ENCODE data around the gene DNPH1. TPM values are rescaled to one million over a fixed set of nuclear protein-coding genes. Genes with fewer than 3 reads are reported as not detected.

The DNPH1 gene
- total and polyA plus RNA-seq, 2 experiments from 2014 or later: 29.2 to 50.0 TPM

DNA sequence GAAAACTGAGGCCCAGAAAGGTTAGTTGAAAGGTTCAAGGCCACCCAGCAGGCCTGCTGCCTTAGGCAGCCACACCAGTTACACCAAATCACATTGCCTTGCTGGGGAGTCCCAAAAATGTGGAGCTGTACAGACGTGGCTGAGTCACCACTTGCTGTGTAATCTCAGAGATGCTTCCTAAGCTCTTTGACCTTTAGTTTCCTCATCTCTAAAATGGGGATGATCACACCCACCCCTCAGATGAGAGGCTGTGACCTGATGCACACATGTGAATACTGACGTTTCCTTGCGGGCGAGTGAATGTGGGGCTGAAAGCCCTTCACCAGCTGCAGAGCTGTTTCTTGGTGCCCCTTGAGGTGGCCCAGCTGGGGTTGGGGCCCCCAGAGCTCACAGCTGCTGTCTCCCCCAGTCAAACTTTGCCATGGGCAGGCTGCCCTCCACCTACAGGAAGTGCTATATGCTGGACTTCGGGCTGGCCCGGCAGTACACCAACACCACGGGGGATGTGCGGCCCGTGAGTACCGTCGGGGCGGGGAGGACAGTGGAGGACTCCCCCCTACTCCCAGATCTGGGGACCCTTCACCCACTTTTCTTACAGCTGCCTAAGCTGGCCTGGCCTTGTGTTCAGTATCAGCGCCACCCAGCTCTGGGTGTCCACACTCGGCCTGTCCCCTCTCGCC lies 25.0 kb upstream of the DNPH1 start:
- Histone ChIP-seq H3K27ac (ENCODE audit: low read depth) (no peak overlapping the region), H3K9me2 (ENCODE audit: insufficient read depth) (no peaks in the 10 kb centered on the region), H2AFZ (no peak overlapping the region), H3K4me2 (no peak overlapping the region), H3F3A (replicated peaks; ENCODE audit: low read depth) (no peaks in the 10 kb centered on the region), H3K4me1 (ENCODE audit: insufficient read depth) (peaks cover 10% of the 10 kb centered on the region; the same call in 1 of the 2 replicates), H3K27me3 (ENCODE audit: insufficient read depth) (no peaks in the 10 kb centered on the region), H3K4me3 (no peak overlapping the region), H3K79me2 (replicated peaks; ENCODE audit: insufficient read depth) (no peaks in the 10 kb centered on the region), H4K20me1 (replicated peaks; ENCODE audit: insufficient read depth) (no peaks in the 10 kb centered on the region), H3K36me3 (ENCODE audit: insufficient read depth) (no peaks in the 10 kb centered on the region)
- Mint-ChIP-seq H3K27me3 (ENCODE audit: insufficient read depth, low read depth, poor library complexity) (peaks cover 23% of the 10 kb centered on the region), H3K4me3 (no peak overlapping the region), H3K9me3 (no peaks in the 10 kb centered on the region), H3K36me3 (ENCODE audit: low read depth) (no peaks in the 10 kb centered on the region), H3K27ac (no peak overlapping the region), H3K4me1 (peaks cover 23% of the 10 kb centered on the region)
- DNase-seq (ENCODE audit: low spot score): no peak
- no peak for TF ChIP-seq JUNB (IDR thresholded peaks at IDR 0.05; ENCODE audit: unreplicated experiment)
- TF ChIP-seq, protein P1, sequence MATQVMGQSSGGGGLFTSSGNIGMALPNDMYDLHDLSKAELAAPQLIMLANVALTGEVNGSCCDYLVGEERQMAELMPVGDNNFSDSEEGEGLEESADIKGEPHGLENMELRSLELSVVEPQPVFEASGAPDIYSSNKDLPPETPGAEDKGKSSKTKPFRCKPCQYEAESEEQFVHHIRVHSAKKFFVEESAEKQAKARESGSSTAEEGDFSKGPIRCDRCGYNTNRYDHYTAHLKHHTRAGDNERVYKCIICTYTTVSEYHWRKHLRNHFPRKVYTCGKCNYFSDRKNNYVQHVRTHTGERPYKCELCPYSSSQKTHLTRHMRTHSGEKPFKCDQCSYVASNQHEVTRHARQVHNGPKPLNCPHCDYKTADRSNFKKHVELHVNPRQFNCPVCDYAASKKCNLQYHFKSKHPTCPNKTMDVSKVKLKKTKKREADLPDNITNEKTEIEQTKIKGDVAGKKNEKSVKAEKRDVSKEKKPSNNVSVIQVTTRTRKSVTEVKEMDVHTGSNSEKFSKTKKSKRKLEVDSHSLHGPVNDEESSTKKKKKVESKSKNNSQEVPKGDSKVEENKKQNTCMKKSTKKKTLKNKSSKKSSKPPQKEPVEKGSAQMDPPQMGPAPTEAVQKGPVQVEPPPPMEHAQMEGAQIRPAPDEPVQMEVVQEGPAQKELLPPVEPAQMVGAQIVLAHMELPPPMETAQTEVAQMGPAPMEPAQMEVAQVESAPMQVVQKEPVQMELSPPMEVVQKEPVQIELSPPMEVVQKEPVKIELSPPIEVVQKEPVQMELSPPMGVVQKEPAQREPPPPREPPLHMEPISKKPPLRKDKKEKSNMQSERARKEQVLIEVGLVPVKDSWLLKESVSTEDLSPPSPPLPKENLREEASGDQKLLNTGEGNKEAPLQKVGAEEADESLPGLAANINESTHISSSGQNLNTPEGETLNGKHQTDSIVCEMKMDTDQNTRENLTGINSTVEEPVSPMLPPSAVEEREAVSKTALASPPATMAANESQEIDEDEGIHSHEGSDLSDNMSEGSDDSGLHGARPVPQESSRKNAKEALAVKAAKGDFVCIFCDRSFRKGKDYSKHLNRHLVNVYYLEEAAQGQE (IDR thresholded peaks at IDR 0.05; ENCODE audit: unreplicated experiment): no peak
- TF ChIP-seq, protein P2, sequence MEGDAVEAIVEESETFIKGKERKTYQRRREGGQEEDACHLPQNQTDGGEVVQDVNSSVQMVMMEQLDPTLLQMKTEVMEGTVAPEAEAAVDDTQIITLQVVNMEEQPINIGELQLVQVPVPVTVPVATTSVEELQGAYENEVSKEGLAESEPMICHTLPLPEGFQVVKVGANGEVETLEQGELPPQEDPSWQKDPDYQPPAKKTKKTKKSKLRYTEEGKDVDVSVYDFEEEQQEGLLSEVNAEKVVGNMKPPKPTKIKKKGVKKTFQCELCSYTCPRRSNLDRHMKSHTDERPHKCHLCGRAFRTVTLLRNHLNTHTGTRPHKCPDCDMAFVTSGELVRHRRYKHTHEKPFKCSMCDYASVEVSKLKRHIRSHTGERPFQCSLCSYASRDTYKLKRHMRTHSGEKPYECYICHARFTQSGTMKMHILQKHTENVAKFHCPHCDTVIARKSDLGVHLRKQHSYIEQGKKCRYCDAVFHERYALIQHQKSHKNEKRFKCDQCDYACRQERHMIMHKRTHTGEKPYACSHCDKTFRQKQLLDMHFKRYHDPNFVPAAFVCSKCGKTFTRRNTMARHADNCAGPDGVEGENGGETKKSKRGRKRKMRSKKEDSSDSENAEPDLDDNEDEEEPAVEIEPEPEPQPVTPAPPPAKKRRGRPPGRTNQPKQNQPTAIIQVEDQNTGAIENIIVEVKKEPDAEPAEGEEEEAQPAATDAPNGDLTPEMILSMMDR (conservative IDR thresholded peaks at IDR 0.05; ENCODE audit: low read depth in 2 of 2): no peak
- TF ChIP-seq EZH2 (IDR thresholded peaks at IDR 0.05; ENCODE audit: low read depth, unreplicated experiment): no peak
- TF ChIP-seq POLR2AphosphoS5 (IDR thresholded peaks at IDR 0.05; ENCODE audit: low read depth): no peak
- TF ChIP-seq NANOG (IDR thresholded peaks at IDR 0.05; ENCODE audit: borderline replicate concordance): no peak
- TF ChIP-seq, protein P3, sequence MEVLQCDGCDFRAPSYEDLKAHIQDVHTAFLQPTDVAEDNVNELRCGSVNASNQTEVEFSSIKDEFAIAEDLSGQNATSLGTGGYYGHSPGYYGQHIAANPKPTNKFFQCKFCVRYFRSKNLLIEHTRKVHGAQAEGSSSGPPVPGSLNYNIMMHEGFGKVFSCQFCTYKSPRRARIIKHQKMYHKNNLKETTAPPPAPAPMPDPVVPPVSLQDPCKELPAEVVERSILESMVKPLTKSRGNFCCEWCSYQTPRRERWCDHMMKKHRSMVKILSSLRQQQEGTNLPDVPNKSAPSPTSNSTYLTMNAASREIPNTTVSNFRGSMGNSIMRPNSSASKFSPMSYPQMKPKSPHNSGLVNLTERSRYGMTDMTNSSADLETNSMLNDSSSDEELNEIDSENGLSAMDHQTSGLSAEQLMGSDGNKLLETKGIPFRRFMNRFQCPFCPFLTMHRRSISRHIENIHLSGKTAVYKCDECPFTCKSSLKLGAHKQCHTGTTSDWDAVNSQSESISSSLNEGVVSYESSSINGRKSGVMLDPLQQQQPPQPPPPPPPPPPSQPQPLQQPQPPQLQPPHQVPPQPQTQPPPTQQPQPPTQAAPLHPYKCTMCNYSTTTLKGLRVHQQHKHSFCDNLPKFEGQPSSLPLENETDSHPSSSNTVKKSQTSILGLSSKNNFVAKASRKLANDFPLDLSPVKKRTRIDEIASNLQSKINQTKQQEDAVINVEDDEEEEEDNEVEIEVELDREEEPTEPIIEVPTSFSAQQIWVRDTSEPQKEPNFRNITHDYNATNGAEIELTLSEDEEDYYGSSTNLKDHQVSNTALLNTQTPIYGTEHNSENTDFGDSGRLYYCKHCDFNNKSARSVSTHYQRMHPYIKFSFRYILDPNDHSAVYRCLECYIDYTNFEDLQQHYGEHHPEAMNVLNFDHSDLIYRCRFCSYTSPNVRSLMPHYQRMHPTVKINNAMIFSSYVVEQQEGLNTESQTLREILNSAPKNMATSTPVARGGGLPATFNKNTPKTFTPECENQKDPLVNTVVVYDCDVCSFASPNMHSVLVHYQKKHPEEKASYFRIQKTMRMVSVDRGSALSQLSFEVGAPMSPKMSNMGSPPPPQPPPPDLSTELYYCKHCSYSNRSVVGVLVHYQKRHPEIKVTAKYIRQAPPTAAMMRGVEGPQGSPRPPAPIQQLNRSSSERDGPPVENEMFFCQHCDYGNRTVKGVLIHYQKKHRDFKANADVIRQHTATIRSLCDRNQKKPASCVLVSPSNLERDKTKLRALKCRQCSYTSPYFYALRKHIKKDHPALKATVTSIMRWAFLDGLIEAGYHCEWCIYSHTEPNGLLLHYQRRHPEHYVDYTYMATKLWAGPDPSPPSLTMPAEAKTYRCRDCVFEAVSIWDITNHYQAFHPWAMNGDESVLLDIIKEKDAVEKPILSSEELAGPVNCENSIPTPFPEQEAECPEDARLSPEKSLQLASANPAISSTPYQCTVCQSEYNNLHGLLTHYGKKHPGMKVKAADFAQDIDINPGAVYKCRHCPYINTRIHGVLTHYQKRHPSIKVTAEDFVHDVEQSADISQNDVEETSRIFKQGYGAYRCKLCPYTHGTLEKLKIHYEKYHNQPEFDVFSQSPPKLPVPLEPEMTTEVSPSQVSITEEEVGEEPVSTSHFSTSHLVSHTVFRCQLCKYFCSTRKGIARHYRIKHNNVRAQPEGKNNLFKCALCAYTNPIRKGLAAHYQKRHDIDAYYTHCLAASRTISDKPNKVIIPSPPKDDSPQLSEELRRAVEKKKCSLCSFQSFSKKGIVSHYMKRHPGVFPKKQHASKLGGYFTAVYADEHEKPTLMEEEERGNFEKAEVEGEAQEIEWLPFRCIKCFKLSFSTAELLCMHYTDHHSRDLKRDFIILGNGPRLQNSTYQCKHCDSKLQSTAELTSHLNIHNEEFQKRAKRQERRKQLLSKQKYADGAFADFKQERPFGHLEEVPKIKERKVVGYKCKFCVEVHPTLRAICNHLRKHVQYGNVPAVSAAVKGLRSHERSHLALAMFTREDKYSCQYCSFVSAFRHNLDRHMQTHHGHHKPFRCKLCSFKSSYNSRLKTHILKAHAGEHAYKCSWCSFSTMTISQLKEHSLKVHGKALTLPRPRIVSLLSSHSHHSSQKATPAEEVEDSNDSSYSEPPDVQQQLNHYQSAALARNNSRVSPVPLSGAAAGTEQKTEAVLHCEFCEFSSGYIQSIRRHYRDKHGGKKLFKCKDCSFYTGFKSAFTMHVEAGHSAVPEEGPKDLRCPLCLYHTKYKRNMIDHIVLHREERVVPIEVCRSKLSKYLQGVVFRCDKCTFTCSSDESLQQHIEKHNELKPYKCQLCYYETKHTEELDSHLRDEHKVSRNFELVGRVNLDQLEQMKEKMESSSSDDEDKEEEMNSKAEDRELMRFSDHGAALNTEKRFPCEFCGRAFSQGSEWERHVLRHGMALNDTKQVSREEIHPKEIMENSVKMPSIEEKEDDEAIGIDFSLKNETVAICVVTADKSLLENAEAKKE (CRISPR knock-in tag; IDR thresholded peaks at IDR 0.05): no peak
- TF ChIP-seq, protein P4, sequence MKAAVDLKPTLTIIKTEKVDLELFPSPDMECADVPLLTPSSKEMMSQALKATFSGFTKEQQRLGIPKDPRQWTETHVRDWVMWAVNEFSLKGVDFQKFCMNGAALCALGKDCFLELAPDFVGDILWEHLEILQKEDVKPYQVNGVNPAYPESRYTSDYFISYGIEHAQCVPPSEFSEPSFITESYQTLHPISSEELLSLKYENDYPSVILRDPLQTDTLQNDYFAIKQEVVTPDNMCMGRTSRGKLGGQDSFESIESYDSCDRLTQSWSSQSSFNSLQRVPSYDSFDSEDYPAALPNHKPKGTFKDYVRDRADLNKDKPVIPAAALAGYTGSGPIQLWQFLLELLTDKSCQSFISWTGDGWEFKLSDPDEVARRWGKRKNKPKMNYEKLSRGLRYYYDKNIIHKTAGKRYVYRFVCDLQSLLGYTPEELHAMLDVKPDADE (IDR thresholded peaks at IDR 0.05): no peak
- TF ChIP-seq CREB1 (CRISPR knock-in tag; IDR thresholded peaks at IDR 0.05; ENCODE audit: low read depth): no peak
- TF ChIP-seq EZH2phosphoT487 (IDR thresholded peaks at IDR 0.05; ENCODE audit: unreplicated experiment): no peak
- TF ChIP-seq STAT1 (IDR thresholded peaks at IDR 0.05; ENCODE audit: unreplicated experiment): no peak
- no peak for TF ChIP-seq ZNF114 (CRISPR knock-in tag; IDR thresholded peaks at IDR 0.05)
- TF ChIP-seq ZNF331 (CRISPR knock-in tag; IDR thresholded peaks at IDR 0.05; ENCODE audit: low read depth): no peak
- ATAC-seq: no peak
